Spleen (tissue), 11 donors: Measurements from ENCODE around the gene VTI1A. TPM values are rescaled to one million over a fixed set of nuclear protein-coding genes. Genes with fewer than 3 reads are reported as not detected.

Experiments
- DNase-seq: peaks from one replicate; pipeline ENCODE4 v3.0.0-alpha.2; 2020
- H3K27ac ChIP-seq, 8 donors: fragments of 200-600 bp; sonication (generic) in 7 of 8; 1 replicate in 4 of 8; 2 replicates in 4 of 8; pipeline versions ENCODE4 v1.5.0 to v1.8.0; 2016 to 2021; ENCODE audit warnings: inconsistent platforms in 4 of 8, mild to moderate bottlenecking in 4 of 8, moderate library complexity in 1 of 8
- H3K27me3 ChIP-seq, 7 donors: fragments of 200-600 bp; sonication (generic) in 6 of 7; replicated peaks in 1 of 7; 1 replicate in 4 of 7; 2 replicates in 3 of 7; pipeline versions ENCODE4 v1.5.0 to v1.8.0; 2016 to 2021; ENCODE audit warnings: inconsistent platforms in 3 of 7, mild to moderate bottlenecking in 1 of 7
- H3K36me3 ChIP-seq, 6 donors: fragments of 200-600 bp; sonication (generic) in 5 of 6; 1 replicate in 4 of 6; 2 replicates in 2 of 6; pipeline versions ENCODE4 v1.5.0 to v1.8.0; 2016 to 2021; ENCODE audit warnings: inconsistent platforms in 2 of 6
- H3K4me1 ChIP-seq, 6 donors: fragments of 200-600 bp; sonication (generic) in 5 of 6; 1 replicate in 3 of 6; 2 replicates in 3 of 6; pipeline versions ENCODE4 v1.5.0 to v1.8.0; 2016 to 2021; ENCODE audit warnings: inconsistent platforms in 3 of 6
- H3K4me3 ChIP-seq, 8 donors: fragments of 200-600 bp; sonication (generic) in 7 of 8; 1 replicate in 4 of 8; 2 replicates in 4 of 8; pipeline versions ENCODE4 v1.5.0 to v1.8.0; 2016 to 2021; ENCODE audit warnings: inconsistent platforms in 4 of 8, mild to moderate bottlenecking in 4 of 8, moderate library complexity in 2 of 8
- H3K9me3 ChIP-seq, 8 donors: fragments of 200-600 bp; sonication (generic) in 7 of 8; 1 replicate in 4 of 8; 2 replicates in 4 of 8; pipeline versions ENCODE4 v1.5.0 to v1.8.0; 2016 to 2021; ENCODE audit warnings: inconsistent platforms in 4 of 8
- CTCF ChIP-seq, 11 experiments: fragments of 200-600 bp in 7 of 11; fragments of 450-650 bp in 4 of 11; sonication (generic) in 4 of 11; IDR thresholded peaks in 8 of 11; conservative IDR thresholded peaks in 3 of 11; 1 replicate in 7 of 11; 2 replicates in 4 of 11; pipeline versions ENCODE4 v1.4.0 to v1.8.0; 2016 to 2021; ENCODE audit warnings: antibody characterized with exemption in 11 of 11, inconsistent platforms in 4 of 11, mild to moderate bottlenecking in 1 of 11
- POLR2A ChIP-seq, 3 donors: fragments of 450-650 bp; IDR thresholded peaks; one replicate each; pipeline ENCODE4 v1.5.1; 2017; ENCODE audit warnings: antibody characterized with exemption in 3 of 3, mild to moderate bottlenecking in 1 of 3
- POLR2AphosphoS5 ChIP-seq, 3 donors: sonication (generic); formaldehyde crosslinking; IDR thresholded peaks; one replicate each; pipeline ENCODE4 v1.5.1; 2017; ENCODE audit warnings: antibody characterized with exemption in 3 of 3
- WGBS, 5 donors: extraction: QIAGEN DNeasy Blood & Tissue Kit in 3 of 5; methylation state at CpG; one replicate each; pipeline versions ENCODE4 v1.1.5 to v1.1.7; 2013 to 2018; 5-methylcytosine and 5-hydroxymethylcytosine counted together
- intact Hi-C: fragments of 100-400 bp; cut with DNase I; formaldehyde crosslinking; loops from one replicate; pipeline ENCODE4 v1.15.0; 2023; ENCODE audit warnings: low total_unique reads
- polyA plus RNA-seq, 3 donors: library from polyadenylated mRNA; stranded (reverse); fragments of 200-250 nt; gene quantifications; one replicate each; pipeline ENCODE4 v1.2.1, GENCODE V29; 2013
- total RNA-seq, 7 donors: library from RNA; depleted of rRNA in 3 of 7; stranded (reverse); fragments of >200 nt in 3 of 7; fragmentation: NEBNext Ultra II Directional in 4 of 7; extraction: Animal tissue kit (Norgen Biotek cat#: 25700) in 4 of 7; gene quantifications; one replicate each; pipeline versions ENCODE4 v1.1.0 to v1.2.1, GENCODE V29; 2016 to 2021
- donor health status: healthy with polysubstance abuse.
- donor health status: DM: no; HTN: no; CAD: no; lungs with moderate emphysema.
- donor health status: DM: no; HTN: no; CAD: no.
- donor health status: Bipolar disorder and iron deficiency.
- donor health status: healthy.
- donor health status: DM: no; HTN: no; CAD: no.
- donor health status: DM: yes; HTN: yes; CAD: no.

Gene VTI1A
- total and polyA plus RNA-seq, 10 donors: 7.8 to 129 (median 56.2) TPM

GRCh38 chr10:112562809-112563663 lies 116.0 kb downstream of the VTI1A start:
- DNase-seq: no peak
- no peak overlapping the region for H3K27ac ChIP-seq
- intact Hi-C loops: no loop called here
- no peaks in the 10 kb centered on the region for H3K36me3 ChIP-seq
- no peak overlapping the region for H3K4me3 ChIP-seq
- TF ChIP-seq POLR2AphosphoS5 (IDR thresholded peaks at IDR 0.05) (no peak), POLR2A (IDR thresholded peaks at IDR 0.05) (no peak), CTCF (IDR thresholded peaks at IDR 0.05 in 8 of 11, conservative IDR thresholded peaks at IDR 0.05 in 3 of 11) (no peak)
- no peaks in the 10 kb centered on the region for H3K27me3 ChIP-seq
- WGBS, 5 donors: 94 to 97% (median 95%) methylated on average over 16 of the region's 16 CpGs
- no peaks in the 10 kb centered on the region for H3K4me1 ChIP-seq
- no peaks in the 10 kb centered on the region for H3K9me3 ChIP-seq

GRCh38 chr10:112564337-112564736 lies 117.3 kb downstream of the VTI1A start:
- Histone ChIP-seq H3K27ac (no peak overlapping the region), H3K36me3 (no peaks in the 10 kb centered on the region), H3K9me3 (no peaks in the 10 kb centered on the region), H3K27me3 (no peaks in the 10 kb centered on the region), H3K4me1 (no peaks in the 10 kb centered on the region), H3K4me3 (no peak overlapping the region)
- intact Hi-C loops: no loop called here
- no peak for TF ChIP-seq CTCF (IDR thresholded peaks at IDR 0.05 in 8 of 11, conservative IDR thresholded peaks at IDR 0.05 in 3 of 11)
- TF ChIP-seq POLR2AphosphoS5 (IDR thresholded peaks at IDR 0.05): no peak
- TF ChIP-seq POLR2A (IDR thresholded peaks at IDR 0.05): no peak
- DNase-seq: no peak
- WGBS, 5 donors: 89 to 97% (median 94%) methylated on average over 2 of the region's 2 CpGs

GRCh38 chr10:112565434-112566053 lies 118.5 kb downstream of the VTI1A start:
- 57 to 66% (median 62%) methylated on average over 4 of the region's 4 CpGs for WGBS, 5 donors
- intact Hi-C loops: no loop called here
- Histone ChIP-seq H3K9me3 (no peaks in the 10 kb centered on the region), H3K36me3 (no peaks in the 10 kb centered on the region), H3K4me1 (no peaks in the 10 kb centered on the region), H3K27me3 (no peaks in the 10 kb centered on the region), H3K4me3 (no peak overlapping the region), H3K27ac (no peak overlapping the region)
- no peak for TF ChIP-seq POLR2AphosphoS5 (IDR thresholded peaks at IDR 0.05)
- TF ChIP-seq CTCF (IDR thresholded peaks at IDR 0.05 in 8 of 11, conservative IDR thresholded peaks at IDR 0.05 in 3 of 11): peak in 8 of 11 experiments; percentile 20 to 54 (median 48)
- no peak for DNase-seq

GRCh38 chr10:112570585-112570984 lies 123.6 kb downstream of the VTI1A start:
- H3K4me3 ChIP-seq: no peak overlapping the region
- H3K27me3 ChIP-seq: no peaks in the 10 kb centered on the region
- H3K9me3 ChIP-seq: no peaks in the 10 kb centered on the region
- peaks cover 0 to 5% (median 0%) of the 10 kb centered on the region in 6 donors for H3K36me3 ChIP-seq
- intact Hi-C loops: no loop called here
- no peak overlapping the region for H3K27ac ChIP-seq
- TF ChIP-seq POLR2A (IDR thresholded peaks at IDR 0.05): no peak
- TF ChIP-seq POLR2AphosphoS5 (IDR thresholded peaks at IDR 0.05): no peak
- TF ChIP-seq CTCF (IDR thresholded peaks at IDR 0.05 in 8 of 11, conservative IDR thresholded peaks at IDR 0.05 in 3 of 11): no peak
- H3K4me1 ChIP-seq: no peaks in the 10 kb centered on the region
- DNase-seq: no peak
- 96 to 100% (median 98%) methylated on average over 3 of the region's 3 CpGs for WGBS, 5 donors
